ENCODE data around the gene MRPL45. TPM values are rescaled to one million over a fixed set of nuclear protein-coding genes. Genes with fewer than 3 reads are reported as not detected.
"Not testable (repeated sequence)": the region's sequence is repeated elsewhere in the genome, so short reads cannot be mapped to it uniquely, and the experiment has no call there.

The MRPL45 gene
- 10 to 100 TPM; 22.3 to 36.8 TPM for total RNA-seq

- CTCF ChIA-PET = not testable (repeated sequence)
- ATAC-seq = peak; percentile 96
Observed at GRCh38 chr17:38296834-38297517, at the start of gene MRPL45. Gene MRPL45 (plus strand): TSS chr17:38297168. CDS start chr17:38297184, 16 bp downstream.

GRCh38 chr17:38253191-38253590, 43.8 kb upstream of the MRPL45 start:
- H3K27me3 Mint-ChIP-seq, H3K36me3 Mint-ChIP-seq, CTCF ChIA-PET: not testable (repeated sequence)

More at GRCh38 chr17:38296834-38297517, at the start of gene MRPL45:
- Mint-ChIP-seq H3K4me3 (peak within 1 kb of the TSS; percentile 94), H3K27ac (peak within 1 kb of the TSS; percentile 92), H3K4me1 (peaks cover 16% of the 10 kb centered on the region)
- H3K27me3 Mint-ChIP-seq; H3K36me3 Mint-ChIP-seq; H3K9me3 Mint-ChIP-seq (ENCODE audit: low read depth): not testable (repeated sequence)
- DNase-seq = peak; percentile 97

GRCh38 chr17:38254357-38254756, 42.6 kb upstream of the MRPL45 start:
- H3K27ac Mint-ChIP-seq; H3K36me3 Mint-ChIP-seq; H3K27me3 Mint-ChIP-seq; H3K4me3 Mint-ChIP-seq; CTCF ChIA-PET; DNase-seq; H3K4me1 Mint-ChIP-seq; ATAC-seq; H3K9me3 Mint-ChIP-seq (ENCODE audit: low read depth): not testable (repeated sequence)

More at GRCh38 chr17:38253191-38253590, 43.8 kb upstream of the MRPL45 start:
- H3K9me3 Mint-ChIP-seq (ENCODE audit: low read depth); DNase-seq; H3K4me3 Mint-ChIP-seq; ATAC-seq; H3K4me1 Mint-ChIP-seq; H3K27ac Mint-ChIP-seq: not testable (repeated sequence)

GRCh38 chr17:38257013-38257621, 39.9 kb upstream of the MRPL45 start:
- H3K9me3 Mint-ChIP-seq (ENCODE audit: low read depth); H3K27ac Mint-ChIP-seq; H3K27me3 Mint-ChIP-seq; CTCF ChIA-PET; H3K36me3 Mint-ChIP-seq; H3K4me1 Mint-ChIP-seq: not testable (repeated sequence)
- ATAC-seq (peak; percentile 92), DNase-seq (peak; percentile 90)
- H3K4me3 Mint-ChIP-seq = peak overlapping the region; percentile 48

- H3K27me3 Mint-ChIP-seq; H3K9me3 Mint-ChIP-seq (ENCODE audit: low read depth); CTCF ChIA-PET: not testable (repeated sequence)
Observed at GRCh38 chr17:38265974-38266506, 30.9 kb upstream of the MRPL45 start.

GRCh38 chr17:38266571-38266970, 30.4 kb upstream of the MRPL45 start:
- H3K27me3 Mint-ChIP-seq; H3K9me3 Mint-ChIP-seq (ENCODE audit: low read depth); H3K27ac Mint-ChIP-seq; H3K36me3 Mint-ChIP-seq; ATAC-seq; DNase-seq; CTCF ChIA-PET; H3K4me1 Mint-ChIP-seq; H3K4me3 Mint-ChIP-seq: not testable (repeated sequence)

More at GRCh38 chr17:38265974-38266506, 30.9 kb upstream of the MRPL45 start:
- not testable (repeated sequence) for DNase-seq, H3K4me3 Mint-ChIP-seq, ATAC-seq, H3K36me3 Mint-ChIP-seq, H3K4me1 Mint-ChIP-seq, H3K27ac Mint-ChIP-seq

- H3K4me1 Mint-ChIP-seq, CTCF ChIA-PET: not testable (repeated sequence)
Observed at GRCh38 chr17:38268138-38268537, 28.8 kb upstream of the MRPL45 start.

GRCh38 chr17:38269045-38269444, 27.9 kb upstream of the MRPL45 start:
- H3K36me3 Mint-ChIP-seq; H3K4me1 Mint-ChIP-seq; H3K9me3 Mint-ChIP-seq (ENCODE audit: low read depth); H3K27ac Mint-ChIP-seq; H3K27me3 Mint-ChIP-seq; CTCF ChIA-PET; ATAC-seq; DNase-seq; H3K4me3 Mint-ChIP-seq: not testable (repeated sequence)

More at GRCh38 chr17:38268138-38268537, 28.8 kb upstream of the MRPL45 start:
- not testable (repeated sequence) for H3K9me3 Mint-ChIP-seq (ENCODE audit: low read depth); H3K27me3 Mint-ChIP-seq; H3K36me3 Mint-ChIP-seq; ATAC-seq; H3K27ac Mint-ChIP-seq; DNase-seq; H3K4me3 Mint-ChIP-seq

- H3K27me3 Mint-ChIP-seq, H3K4me1 Mint-ChIP-seq, CTCF ChIA-PET: not testable (repeated sequence)
Observed at GRCh38 chr17:38269552-38269951, 27.4 kb upstream of the MRPL45 start.

GRCh38 chr17:38285994-38286393, 11.0 kb upstream of the MRPL45 start:
- H3K27ac Mint-ChIP-seq; DNase-seq; ATAC-seq; H3K27me3 Mint-ChIP-seq; H3K9me3 Mint-ChIP-seq (ENCODE audit: low read depth); CTCF ChIA-PET; H3K4me1 Mint-ChIP-seq; H3K36me3 Mint-ChIP-seq; H3K4me3 Mint-ChIP-seq: not testable (repeated sequence)

More at GRCh38 chr17:38269552-38269951, 27.4 kb upstream of the MRPL45 start:
- not testable (repeated sequence) for H3K36me3 Mint-ChIP-seq; H3K9me3 Mint-ChIP-seq (ENCODE audit: low read depth); H3K27ac Mint-ChIP-seq; ATAC-seq; DNase-seq; H3K4me3 Mint-ChIP-seq

GRCh38 chr17:38286501-38287091, 10.4 kb upstream of the MRPL45 start:
- Mint-ChIP-seq H3K4me3 (peak overlapping the region; percentile 42), H3K27ac (peak overlapping the region; percentile 78)
- H3K9me3 Mint-ChIP-seq (ENCODE audit: low read depth); H3K27me3 Mint-ChIP-seq; H3K36me3 Mint-ChIP-seq; H3K4me1 Mint-ChIP-seq: not testable (repeated sequence)
- DNase-seq (peak; percentile 51), ATAC-seq (peak; percentile 92)
- CTCF ChIA-PET = interaction anchor here (0.6 to 0.7 kb wide), 2 partner anchors 14 to 63 kb away, joined by 3 to 5 read pairs; no protein-coding TSS in a partner anchor

- not testable (repeated sequence) for H3K9me3 Mint-ChIP-seq (ENCODE audit: low read depth); H3K36me3 Mint-ChIP-seq; H3K27me3 Mint-ChIP-seq; H3K27ac Mint-ChIP-seq; H3K4me3 Mint-ChIP-seq; ATAC-seq; DNase-seq; H3K4me1 Mint-ChIP-seq
- CTCF ChIA-PET = interaction anchor here (0.7 kb wide), 1 partner anchor 589 kb away, joined by 3 read pairs; no protein-coding TSS in a partner anchor
Observed at GRCh38 chr17:38288217-38288827, 8.6 kb upstream of the MRPL45 start.

GRCh38 chr17:38289760-38290159, 7.2 kb upstream of the MRPL45 start:
- not testable (repeated sequence) for H3K27ac Mint-ChIP-seq, H3K27me3 Mint-ChIP-seq

More at GRCh38 chr17:38289760-38290159, 7.2 kb upstream of the MRPL45 start:
- H3K9me3 Mint-ChIP-seq (ENCODE audit: low read depth); DNase-seq; CTCF ChIA-PET; H3K4me3 Mint-ChIP-seq; ATAC-seq; H3K36me3 Mint-ChIP-seq; H3K4me1 Mint-ChIP-seq: not testable (repeated sequence)

Measured in activated CD8-positive, alpha-beta memory T cell treated with anti-CD3 and anti-CD28 coated beads, Interleukin-2, amount 10 ng/mL, durations not matched to agents 7 days and 5 days (primary cell).